Activated naive CD4-positive, alpha-beta T cell (primary cell): ENCODE measurements around the gene SLC9A5.
A peak's percentile ranks its signal among the peaks of the same experiment; 100 is the strongest.

Experiments
- DNase-seq, 4 experiments: peaks; one replicate each; lab custom pipeline; 2025; lab: John Stamatoyannopoulos, UW

The SLC9A5 gene

DNA sequence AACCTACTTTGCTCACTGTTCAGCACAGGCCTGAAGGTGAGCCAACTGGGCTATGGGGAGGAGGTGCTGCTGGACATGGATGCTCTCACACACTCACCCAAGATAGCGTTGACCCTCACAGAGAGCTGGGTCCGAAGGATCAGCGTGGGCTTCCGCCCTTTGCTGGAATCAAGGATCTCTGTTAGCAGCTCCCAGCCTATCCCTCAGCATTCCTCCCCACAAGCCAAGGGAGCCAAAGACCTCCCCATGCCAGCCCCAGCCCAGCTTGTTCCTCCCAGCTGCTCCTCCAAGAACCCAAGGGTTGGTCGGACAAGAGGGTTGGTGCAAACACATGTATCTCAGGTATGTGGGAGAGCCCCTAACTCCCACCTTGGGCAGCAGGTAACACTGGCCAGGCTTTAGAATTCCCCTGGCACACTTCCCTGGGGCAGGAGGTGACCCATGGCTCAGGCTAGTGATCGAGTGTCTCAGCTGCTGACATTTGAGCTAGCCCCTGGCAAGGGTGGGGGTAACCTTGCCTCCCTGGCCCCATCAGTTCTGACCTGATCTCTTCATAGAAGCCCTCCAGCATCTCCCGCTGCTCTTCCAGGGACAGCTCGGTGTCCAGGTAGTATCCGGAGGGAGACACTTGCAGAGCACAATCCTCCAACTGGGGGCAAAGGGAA lies 9.8 kb upstream of the SLC9A5 start:
- DNase-seq: no peak

DNA sequence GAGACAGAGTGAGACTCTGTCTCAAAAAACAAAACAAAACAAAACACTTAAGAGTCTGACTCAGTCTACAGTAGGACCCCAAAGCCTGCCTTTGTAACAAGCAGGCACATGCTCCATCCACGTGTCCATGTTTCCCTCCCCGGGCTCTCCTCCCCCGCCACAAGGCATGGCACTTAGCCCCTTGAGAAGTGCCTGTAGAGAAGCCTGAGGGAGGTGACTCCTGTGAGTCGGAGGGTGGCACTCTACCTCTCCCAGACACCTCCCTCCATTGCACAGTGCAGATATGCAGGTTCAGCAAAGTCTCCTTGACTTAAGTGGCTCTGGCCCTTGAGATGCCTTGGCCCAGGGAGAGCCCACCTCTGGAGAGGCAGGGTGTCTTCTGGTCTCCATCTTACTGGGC lies 8.3 kb upstream of the SLC9A5 start:
- DNase-seq: no peak

DNA sequence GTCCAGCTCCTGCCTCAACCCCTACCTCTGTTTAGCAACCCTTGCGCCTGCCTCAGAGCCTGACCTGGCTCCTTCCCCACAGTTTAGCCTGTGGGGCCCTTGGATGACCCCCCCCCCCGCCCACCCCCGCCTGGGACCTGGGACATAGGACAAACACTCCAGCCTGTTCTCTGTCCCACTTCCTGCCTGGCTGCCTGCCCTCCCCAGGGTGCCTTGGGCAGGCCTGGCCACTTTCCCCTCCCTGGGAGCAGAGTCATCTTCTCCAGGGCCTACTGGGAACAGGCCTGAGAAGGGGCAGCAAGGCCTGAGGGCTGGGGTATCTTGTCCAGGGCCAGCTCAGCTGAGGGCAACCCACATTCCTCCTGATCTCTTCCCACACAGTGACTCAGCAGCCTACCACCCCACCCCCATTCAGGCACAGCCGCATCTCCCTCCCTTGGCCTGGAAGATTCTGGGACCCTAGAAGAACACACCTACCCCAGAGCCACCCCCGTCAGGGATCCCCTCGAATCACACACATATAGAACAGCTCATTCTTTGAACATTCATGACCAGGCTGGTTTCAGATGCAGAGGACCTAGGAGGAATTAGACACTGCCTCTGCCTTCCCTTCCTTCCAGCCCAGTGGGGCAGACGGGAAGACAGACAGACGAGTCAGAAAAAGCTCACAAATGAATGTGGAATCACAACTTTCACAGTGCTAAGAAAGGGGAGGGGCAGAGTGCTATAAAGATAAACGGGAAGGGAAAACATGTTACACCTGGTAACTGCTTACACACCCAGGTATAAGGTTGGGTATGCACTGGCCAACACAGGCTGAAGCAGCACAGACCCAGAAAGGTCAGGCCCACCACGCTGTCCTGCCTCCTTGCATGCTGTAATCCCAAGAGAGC lies 7.5 kb upstream of the SLC9A5 start:
- DNase-seq: no peak

DNA sequence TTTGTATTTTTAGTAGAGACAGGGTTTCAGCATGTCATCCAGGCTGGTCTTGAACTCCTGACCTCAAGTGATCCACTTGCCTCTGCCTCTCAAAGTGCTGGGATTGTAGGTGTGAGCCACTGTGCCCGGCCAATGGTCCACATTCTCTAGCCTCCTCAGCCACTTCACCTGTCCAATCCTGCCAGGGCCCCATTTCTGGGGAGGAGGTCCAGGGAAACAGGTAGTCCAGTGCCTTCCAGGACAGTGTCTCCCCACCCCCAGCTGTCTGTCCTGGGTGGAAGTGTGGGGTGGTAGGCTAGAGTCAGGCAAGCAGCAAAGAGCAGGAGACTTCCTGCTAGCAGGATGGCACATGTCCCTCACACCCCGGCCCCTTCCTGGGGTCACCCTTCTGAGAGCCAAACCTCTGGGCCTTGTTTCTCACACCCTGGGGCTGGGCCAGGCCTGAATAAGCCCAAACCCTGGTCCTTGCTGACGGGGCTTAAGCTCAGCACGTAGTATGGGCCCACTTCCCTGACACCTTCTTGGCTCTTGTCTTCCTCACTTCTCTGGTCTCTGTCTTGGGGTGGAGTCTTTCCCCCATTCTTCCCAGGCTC lies 6.5 kb upstream of the SLC9A5 start:
- no peak for DNase-seq

DNA sequence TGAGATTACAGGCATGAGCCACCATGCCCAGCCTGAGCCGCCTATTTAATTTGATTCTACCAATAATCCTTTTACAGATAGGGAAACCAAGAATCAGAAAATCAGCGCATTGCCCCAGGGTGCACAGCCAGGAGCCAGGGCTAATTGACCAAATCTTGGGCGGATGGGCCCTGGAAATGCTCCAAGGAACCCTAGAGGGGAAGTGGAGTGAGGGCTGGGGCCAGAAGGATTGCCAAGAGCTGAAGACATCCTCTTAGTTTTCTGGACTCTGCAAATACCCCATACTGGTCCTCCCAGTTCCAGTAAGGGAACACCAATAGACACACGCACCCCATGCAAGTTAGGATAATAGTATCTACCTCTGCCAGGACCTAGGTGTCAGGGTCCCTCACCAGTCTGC lies 5.3 kb upstream of the SLC9A5 start:
- DNase-seq: no peak

DNA sequence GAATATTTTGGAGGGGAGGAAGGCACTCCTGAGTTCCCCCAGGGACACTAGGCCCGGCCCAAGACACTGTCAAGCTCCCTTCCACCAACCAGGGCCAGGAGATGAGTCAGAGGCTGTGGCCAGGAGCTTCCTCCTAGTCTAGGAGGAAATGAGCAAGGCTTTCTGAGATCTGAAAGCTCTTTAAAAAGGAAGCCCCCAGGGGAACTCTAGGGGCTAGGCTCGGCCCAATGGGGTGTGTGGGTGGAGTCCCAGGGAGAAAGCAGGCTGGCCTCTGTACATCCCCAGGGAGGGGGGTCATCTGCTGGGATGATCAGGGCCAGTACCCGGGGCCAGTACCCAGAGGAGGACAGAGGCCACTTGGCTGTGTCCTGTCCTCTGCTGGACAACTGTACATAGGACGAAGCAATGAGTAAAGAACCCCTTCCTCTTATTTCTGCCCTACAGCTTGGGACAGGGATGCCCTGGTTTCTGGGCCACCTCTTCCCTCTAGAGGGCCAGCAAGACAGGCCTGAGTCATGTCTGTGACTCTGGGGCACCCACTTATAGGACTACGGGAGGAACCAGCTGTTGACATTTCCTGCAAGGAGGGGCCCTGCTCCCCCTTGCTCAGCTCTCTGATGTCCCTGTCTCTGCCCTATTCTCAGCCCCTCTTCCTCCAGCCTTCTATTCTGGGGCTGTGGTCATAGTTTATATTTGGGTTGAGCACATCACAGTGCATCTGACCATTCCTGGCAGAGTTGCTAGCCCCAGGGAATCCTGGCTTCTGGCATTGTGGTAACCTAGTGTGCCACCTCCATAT lies 4.2 kb upstream of the SLC9A5 start:
- peak in 2 of 4 experiments; percentile 38 to 60 for DNase-seq

DNA sequence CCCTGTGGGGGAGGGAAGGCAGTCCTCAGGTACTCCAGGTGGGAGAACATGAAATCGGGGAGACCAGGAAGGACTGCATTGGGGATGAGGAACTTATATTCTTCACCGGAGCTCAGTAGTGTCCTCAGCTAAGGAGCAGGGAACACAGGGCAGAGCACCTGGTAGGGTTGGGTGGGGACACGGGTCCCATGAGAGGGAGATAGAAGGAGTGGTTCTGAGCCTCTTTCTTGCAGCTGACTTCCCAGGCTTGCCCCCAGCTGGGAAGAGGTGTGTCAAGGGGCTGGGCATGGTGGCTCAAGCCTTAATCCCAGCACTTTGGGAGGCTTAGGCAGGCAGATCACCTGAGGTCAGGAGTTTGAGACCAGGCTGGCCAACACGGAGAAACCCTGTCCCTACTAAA lies 3.6 kb upstream of the SLC9A5 start:
- DNase-seq: no peak

DNA sequence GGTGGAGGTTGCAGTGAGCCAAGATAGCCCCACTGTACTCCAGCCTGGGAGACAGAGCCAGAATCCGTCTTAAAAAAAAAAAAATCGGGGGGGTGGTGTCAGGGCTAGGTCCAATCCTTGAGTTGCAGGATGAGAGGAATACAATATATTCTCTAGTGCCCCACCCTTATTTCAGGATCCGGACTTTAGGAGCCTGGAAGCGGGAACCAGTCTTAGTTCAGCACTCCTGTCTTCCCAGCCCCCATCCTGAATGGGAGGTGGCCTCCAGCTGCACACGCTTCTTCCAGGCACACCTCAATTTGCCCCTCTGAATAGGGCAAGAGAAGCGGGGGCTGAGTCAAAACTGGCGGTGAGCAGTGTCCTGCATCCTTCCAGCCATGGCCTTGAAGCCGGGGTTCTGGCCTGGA lies 3.1 kb upstream of the SLC9A5 start:
- no peak for DNase-seq

DNA sequence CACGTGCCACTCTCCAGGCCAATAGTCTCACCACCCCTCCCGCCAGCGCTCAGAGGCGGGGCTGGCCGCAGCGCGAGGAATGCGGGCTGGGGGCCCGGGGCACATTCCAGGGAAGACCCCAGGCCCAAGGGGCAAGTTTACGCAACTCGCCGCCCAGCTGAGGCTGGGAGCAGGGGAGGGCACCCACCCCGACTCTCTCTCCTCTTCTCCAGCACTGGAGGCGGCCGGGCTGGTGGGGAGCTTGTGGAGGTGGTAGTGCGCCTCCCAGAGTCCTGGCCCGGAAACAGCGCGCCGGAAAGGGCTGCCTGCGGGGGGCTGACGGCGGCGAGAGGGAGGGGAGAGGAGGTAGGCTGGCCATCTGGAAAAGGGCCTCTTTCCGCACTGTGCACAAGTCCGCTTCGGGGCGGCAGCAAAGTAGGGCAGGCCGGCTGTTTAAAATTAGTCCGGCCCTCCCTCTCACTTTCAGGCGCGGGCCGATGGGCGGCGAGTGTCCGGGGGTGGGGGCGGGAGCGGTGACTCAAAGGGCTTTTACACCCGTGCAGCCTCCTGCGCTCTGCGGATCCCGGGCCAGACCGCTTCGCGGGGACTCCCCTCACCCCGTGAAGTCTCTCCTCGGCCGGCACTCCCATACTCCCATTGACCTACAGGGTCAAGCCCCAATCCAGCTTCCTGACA lies 2.6 kb upstream of the SLC9A5 start:
- DNase-seq: no peak

DNA sequence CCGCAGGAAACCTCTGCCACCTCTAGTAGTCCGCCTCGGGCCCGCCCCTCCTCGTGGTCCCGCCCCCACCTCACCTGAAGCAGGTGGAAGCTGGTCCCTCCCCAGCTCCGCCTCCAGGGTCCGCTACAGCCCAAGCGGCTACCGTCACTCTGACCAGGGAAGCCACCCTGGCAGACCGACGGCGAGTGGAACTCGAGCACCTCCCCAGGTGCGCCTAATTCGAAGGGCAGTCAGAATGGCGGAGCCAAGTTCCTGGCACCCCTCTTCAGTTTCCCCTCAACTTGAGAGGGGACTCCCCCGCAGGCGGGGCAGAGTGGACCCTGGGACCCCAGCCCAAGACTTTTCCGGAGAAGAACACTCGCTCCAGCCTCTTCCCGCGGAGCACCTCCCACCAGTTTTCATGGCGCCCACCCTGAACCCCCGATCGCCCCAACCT lies 2.0 kb upstream of the SLC9A5 start:
- DNase-seq: peak in 2 of 4 experiments; percentile 32 to 51

DNA sequence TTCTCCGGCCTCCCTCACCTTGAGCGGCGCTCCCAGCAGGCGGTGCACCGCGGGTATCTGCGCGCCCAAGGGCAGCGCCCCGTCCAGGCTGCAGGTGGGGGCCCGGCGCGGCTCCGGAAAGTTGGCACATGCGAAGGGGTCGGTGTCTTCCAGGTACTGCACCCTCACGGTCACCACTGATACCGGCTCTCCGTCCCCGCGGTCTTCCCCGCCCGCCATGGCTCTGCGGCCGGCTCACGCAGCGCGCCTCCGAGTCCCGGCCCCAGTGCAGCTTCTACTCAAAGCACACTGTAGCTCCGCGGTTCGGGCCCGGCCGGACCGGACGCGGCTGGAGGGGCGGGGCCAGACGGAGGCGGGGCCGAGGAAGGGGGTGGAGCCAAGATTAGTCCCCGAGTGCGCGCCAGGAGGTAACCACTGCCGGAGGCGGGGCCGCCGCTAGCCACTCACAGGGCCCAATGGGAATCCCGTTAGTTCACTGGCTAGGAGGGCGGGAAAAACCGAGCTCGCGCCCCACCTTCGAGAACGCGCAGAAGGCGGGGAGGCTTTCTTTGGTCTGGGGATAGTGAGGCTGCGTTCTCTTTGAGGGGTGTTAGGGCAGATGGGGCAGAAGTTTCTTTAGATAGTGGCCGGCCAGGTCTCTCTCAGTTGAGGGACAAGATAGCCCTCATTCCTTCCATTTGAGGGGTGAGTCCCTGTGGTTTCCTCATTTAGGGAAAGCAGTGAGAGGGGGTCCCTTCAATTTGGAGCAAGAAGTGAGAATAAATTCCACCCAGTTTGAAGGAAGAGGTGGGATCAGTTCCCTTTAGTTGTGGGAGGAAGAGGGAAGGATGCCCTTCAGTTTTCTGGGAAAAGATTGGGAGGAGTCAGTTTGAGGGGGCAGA lies 1.3 kb upstream of the SLC9A5 start, which contains the start of gene FHOD1:
TSS of gene FHOD1 (minus strand) at position 290 of the 881 bp plus-strand sequence. CDS start at position 219, 71 bp downstream.
- DNase-seq: peak; percentile 85 to 94 (median 92)

DNA sequence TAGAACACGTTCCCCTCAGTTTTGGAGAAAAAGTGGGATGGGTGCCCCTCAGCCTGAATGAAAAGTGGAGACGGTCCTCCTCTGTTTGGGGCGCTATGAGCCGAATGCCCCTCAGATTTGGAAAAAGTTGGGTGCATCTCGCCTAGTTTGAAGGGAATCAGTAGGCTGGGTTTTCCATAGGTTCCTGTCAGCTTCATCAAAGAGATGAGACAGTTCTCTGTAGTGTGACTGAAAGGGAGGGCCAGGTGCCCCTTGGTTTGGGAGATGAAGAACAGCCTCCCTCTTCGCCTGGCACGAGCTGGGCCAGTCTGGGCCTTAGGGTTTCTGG lies 742 bp upstream of the SLC9A5 start:
- no peak for DNase-seq

DNA sequence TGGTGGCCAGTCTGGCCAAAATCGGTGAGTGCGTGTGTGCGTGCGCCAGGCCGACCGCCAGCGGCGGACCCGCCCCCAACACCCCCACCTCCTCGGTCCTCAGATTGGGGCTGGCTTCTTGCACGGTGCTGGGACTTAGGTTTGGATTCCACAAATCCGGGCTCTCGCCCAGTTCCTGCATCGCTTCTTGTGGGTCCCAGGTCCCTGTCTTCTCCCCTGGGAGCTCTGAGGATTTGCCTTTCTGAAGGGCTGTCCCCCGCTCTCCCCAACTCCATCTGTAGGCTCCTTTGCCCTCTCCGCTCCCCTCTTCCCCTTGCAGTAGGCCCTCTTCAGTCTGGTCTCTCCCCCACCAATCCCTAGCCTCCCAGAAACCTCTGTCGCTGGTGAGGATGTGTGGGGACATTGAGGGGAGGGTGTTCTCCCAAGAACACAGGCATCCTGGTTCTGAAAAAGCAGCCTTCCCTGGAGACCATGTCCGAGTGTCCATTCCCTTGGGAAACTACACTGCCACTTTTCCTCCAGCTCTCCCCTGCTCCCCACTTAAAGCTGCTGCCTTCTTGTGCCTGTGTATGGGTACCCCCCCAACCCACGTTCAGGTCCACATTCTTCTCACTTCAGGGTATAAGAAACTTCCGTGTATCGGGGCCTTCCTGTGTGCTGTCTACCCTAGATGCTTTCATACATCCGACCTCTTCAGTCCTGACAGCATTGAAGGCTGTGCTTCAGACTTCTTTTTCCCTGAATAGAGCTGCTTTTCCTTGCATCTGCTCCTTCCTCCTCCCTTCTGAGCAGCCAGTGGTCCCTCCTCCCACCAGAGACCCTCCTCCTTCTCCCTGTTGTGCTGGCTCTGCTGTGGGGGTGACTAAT lies 632 bp downstream of the SLC9A5 start:
- DNase-seq: no peak

DNA sequence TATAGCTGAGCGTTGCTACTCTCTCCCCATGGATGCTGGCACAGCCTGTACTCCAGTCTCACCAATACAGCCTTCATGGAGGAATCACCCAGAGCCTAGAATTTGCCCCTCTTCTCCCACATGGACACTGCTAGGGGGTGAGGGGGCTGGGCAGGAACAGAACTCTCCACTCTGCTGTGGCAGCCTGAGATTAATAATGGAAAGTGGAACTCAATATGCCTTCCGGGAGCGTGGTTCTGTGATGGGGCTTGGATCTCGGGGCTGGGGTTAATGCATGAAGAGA lies 1.2 kb downstream of the SLC9A5 start:
- DNase-seq: no peak

DNA sequence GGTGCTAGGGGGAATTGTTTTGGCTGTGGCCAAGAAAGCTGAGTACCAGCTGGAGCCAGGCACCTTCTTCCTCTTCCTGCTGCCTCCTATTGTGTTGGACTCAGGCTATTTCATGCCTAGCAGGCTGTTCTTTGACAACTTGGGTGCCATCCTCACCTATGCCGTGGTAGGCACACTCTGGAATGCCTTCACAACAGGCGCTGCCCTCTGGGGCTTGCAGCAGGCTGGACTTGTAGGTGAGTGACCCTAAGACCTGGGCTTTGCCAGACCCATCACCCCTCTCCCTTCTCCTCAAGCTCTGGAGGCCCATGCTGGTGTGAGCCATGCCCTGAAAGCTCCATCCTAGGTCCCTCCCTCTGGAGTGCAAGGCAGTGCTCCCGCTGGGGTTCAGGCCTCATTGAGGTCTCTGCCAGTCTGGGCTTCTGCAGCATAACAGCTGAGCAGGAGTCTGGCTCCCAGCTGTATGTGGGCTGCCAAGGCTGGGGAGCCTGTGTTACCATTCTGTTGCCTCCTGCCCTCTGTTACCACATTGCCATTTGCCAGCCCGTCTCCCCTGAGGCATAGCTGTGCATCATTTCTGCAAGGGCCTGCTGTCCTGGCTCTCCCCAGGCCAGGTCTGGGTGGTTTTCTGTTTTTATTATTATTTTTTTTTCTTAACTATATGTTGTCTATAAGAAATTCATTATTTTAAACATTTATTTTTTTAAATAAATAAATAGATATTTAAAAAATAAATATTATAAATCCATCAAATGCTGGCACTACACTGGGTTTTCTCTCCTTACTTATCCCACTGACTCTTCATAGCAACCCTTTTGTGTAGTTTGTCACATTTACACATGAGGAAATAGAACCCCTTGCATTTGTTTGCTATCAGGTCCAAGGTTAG lies 4.1 kb downstream of the SLC9A5 start:
- DNase-seq: no peak

DNA sequence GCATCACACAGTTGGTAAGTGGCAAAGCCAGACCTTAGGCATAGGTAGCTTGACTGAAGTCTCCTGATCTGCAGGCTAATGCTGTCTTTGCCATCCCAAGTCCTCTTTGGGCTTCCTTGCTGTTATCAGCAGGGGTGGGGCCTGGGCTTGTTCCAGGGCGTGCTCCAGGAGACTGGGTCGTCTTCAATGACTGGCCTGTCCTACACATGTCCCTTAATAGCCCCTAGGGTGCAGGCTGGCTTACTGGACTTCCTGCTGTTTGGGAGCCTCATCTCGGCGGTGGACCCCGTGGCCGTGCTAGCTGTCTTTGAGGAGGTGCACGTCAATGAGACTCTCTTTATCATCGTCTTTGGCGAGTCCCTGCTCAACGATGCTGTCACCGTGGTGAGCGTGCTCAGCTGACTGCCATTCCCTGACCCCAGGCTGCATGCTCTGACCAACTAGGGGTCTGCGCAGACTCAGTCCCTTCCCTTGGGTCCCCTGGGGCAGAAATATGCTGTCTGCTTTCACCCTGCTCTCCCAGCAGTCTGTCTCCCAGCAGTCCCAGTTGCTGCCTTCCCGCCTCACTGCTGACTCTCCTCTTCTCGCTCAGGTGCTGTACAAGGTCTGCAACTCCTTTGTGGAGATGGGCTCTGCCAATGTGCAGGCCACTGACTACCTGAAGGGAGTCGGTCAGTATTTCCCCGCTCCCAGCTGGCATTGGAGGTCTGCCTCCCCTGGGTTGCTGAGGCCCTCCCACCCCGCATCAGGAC lies 6.2 kb downstream of the SLC9A5 start:
- DNase-seq: no peak

DNA sequence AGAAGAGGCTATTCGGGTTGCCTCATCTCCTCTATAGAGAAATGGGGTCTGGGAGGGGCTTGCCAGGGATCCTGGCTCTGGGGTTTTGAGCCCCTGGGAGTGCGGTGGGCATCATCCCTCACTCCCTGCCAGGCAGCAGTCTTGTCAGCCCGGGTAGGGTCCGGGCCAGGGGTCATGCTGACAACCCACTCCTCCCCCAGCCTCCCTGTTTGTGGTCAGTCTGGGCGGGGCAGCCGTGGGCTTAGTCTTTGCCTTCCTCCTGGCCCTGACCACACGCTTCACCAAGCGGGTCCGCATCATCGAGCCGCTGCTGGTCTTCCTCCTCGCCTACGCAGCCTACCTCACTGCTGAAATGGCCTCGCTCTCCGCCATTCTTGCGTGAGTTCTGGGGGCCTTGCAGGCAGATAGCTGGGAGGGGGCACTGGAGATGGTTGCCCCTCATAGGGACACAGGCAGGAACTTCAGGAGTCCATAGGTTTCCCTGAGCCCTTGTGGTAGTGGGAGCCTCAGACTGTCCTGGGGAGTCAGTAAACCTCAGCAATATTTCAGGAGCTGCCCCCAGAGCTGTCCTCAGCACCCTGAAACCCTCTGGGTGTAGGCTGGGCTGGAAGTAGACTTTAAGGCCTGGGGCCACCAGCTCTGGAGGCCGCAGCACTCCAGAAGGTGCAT lies 6.9 kb downstream of the SLC9A5 start:
- no peak for DNase-seq
